ENCODE measurements around the gene SENP5.

DNA sequence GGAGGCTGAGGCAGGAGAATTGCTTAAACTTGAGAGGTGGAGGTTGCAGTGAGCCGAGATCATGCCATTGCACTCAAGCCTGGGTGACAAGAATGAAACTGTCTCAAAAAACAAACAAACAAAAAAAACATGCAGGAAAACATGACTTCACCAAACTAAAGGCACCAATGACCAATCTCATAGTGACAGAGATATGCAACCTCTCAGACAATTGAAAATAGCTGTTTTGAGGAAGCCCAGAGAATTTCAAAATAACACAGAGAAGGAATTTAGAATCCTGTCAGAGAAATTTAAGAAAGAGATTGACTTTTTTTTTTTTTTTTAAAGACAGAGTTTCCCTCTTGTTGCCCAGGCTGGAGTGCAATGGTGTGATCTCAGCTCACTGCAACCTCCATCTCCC, 48.5 kb downstream of the SENP5 start:
- TF ChIP-seq CTCF (IDR thresholded peaks at IDR 0.05) (no peak), POLR2A (IDR thresholded peaks at IDR 0.05) (no peak)
